Neural progenitor cell (in vitro differentiated cells): ENCODE measurements around the gene ADTRP. TPM values are rescaled to one million over a fixed set of nuclear protein-coding genes. Genes with fewer than 3 reads are reported as not detected.

Experiments used
- DNase-seq: peaks from one replicate; pipeline ENCODE4 v3.0.0-alpha.2; 2016; ENCODE audit warnings: low spot score
- H2AFZ ChIP-seq: fragments of 200-600 bp; sonication (generic); replicated peaks from 2 replicates; pipeline ENCODE4 v1.6.1; 2016; ENCODE audit warnings: antibody characterized with exemption
- H3F3A ChIP-seq: fragments of 200-600 bp; sonication (generic); 2 replicates; pipeline ENCODE4 v1.6.1; 2016; ENCODE audit warnings: antibody characterized with exemption, low read depth
- H3K27ac ChIP-seq: fragments of 200-600 bp; sonication (generic); 2 replicates; pipeline ENCODE4 v1.5.1; 2016; ENCODE audit warnings: mild to moderate bottlenecking
- H3K27me3 ChIP-seq: fragments of 200-600 bp; sonication (generic); 2 replicates; pipeline ENCODE4 v1.6.1; 2016; ENCODE audit warnings: mild to moderate bottlenecking, moderate library complexity
- H3K36me3 ChIP-seq: fragments of 200-600 bp; sonication (generic); 2 replicates; pipeline ENCODE4 v1.5.1; 2016
- H3K4me1 ChIP-seq: fragments of 200-600 bp; sonication (generic); 2 replicates; pipeline ENCODE4 v1.6.1; 2016; ENCODE audit warnings: mixed run types
- H3K4me2 ChIP-seq: fragments of 200-600 bp; sonication (generic); 2 replicates; pipeline ENCODE4 v1.6.1; 2016
- H3K4me3 ChIP-seq: fragments of 200-600 bp; sonication (generic); 2 replicates; pipeline ENCODE4 v1.5.1; 2016
- H3K79me2 ChIP-seq: fragments of 200-600 bp; sonication (generic); 2 replicates; pipeline ENCODE4 v1.6.1; 2016; ENCODE audit warnings: low read depth
- H3K9ac ChIP-seq: fragments of 200-600 bp; sonication (generic); 2 replicates; pipeline ENCODE4 v1.6.1; 2016
- H3K9me3 ChIP-seq: fragments of 200-600 bp; sonication (generic); 2 replicates; pipeline ENCODE4 v1.5.1; 2016; ENCODE audit warnings: low read depth
- H4K20me1 ChIP-seq: fragments of 200-600 bp; sonication (generic); 2 replicates; pipeline ENCODE4 v1.6.1; 2016; ENCODE audit warnings: low read depth
- H3K27ac Mint-ChIP-seq: 3 replicates; pipeline ENCODE4 v1.8.0; 2021; ENCODE audit warnings: mixed read lengths
- H3K27me3 Mint-ChIP-seq: 2 replicates; pipeline ENCODE4 v1.8.0; 2022; ENCODE audit warnings: low read depth, mild to moderate bottlenecking, inconsistent platforms, moderate library complexity, mixed read lengths; ENCODE audit not compliant: insufficient read depth
- H3K36me3 Mint-ChIP-seq: 3 replicates; pipeline ENCODE4 v1.8.0; 2021; ENCODE audit warnings: mixed read lengths
- H3K4me1 Mint-ChIP-seq: 3 replicates; pipeline ENCODE4 v1.8.0; 2021; ENCODE audit warnings: mixed read lengths
- H3K4me3 Mint-ChIP-seq: 3 replicates; pipeline ENCODE4 v1.8.0; 2021; ENCODE audit warnings: mild to moderate bottlenecking, moderate library complexity, mixed read lengths
- H3K9me3 Mint-ChIP-seq: 3 replicates; pipeline ENCODE4 v1.8.0; 2020; ENCODE audit warnings: mixed read lengths
- EZH2 ChIP-seq: fragments of 200-600 bp; sonication (generic); IDR thresholded peaks from 2 replicates; pipeline ENCODE4 v1.6.1; 2017; ENCODE audit warnings: antibody characterized with exemption, mild to moderate bottlenecking, moderate library complexity
- EZH2phosphoT487 ChIP-seq: fragments of 200-600 bp; sonication (generic); IDR thresholded peaks from 2 replicates; pipeline ENCODE4 v1.6.1; 2017; ENCODE audit warnings: antibody characterized with exemption
- total RNA-seq: library from RNA; depleted of rRNA; stranded (reverse); fragments of >200 nt; gene quantifications from 2 replicates; pipeline ENCODE4 v1.2.3, GENCODE V29; 2015; ENCODE audit warnings: low replicate concordance
- TF ChIP-seq, protein P1 (sequence below): fragments of 200-600 bp; sonication (generic); IDR thresholded peaks from 2 replicates; pipeline ENCODE4 v1.5.1; 2017; ENCODE audit warnings: antibody characterized with exemption, mild to moderate bottlenecking

Gene ADTRP
- total RNA-seq, 1 donor from 2014 or later, result not detected

DNA sequence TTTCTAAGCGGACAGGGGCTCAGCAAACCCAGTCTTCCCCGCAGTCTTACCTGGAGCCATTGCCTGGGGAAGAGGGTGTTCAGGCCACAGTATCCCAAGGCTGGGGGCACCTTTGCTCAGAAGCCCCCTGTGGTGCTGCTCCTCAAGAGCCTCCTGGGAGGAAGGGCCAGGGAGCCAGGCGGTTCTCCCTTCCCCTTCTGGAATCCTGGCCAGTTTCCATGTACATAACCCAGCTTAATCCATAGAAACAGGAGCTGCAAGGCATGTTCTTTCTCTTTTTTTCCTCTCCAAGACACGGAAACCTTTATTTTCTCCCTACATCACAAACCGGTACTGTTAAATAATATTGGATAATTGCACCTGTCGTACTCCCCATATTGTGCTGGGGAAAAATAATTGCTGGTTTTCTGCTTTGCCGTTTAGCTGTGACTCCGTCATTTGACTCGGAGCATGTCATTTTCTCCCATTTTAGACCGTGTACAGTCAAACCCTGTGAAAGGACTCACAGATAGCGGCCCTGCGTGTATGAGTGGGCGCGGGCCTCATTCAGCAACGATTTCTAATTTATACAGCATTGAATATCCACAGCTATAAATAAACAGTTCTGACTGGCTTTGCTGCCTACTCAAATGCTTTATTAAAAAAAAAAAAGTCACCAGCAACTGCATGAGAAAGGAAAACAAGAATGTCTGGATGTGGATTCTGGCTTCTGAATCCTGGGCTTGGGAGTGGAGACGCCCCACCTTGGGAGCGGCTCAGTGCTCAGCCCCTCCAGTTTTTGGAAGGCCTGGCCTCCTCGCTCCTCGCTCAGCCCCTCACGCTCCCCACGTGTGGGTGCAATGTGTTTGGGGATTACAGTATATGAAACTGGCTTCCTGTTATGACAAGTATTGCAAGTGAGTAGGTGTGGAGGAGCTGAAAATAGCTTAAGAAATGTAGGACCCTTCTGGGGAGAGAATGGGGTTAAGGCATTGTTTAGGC is 67.3 kb downstream of the ADTRP start:
- no peak overlapping the region for H3K4me3 ChIP-seq
- no peaks in the 10 kb centered on the region for H3K27me3 ChIP-seq
- no peak overlapping the region for H2AFZ ChIP-seq
- no peaks in the 10 kb centered on the region for H3K36me3 ChIP-seq
- H3K4me1 ChIP-seq, result peaks cover 12% of the 10 kb centered on the region
- no peaks in the 10 kb centered on the region for H3K9me3 Mint-ChIP-seq
- H3K4me3 Mint-ChIP-seq, result no peak overlapping the region
- TF ChIP-seq EZH2 (no peak), EZH2phosphoT487 (no peak)
- TF ChIP-seq, protein P1, sequence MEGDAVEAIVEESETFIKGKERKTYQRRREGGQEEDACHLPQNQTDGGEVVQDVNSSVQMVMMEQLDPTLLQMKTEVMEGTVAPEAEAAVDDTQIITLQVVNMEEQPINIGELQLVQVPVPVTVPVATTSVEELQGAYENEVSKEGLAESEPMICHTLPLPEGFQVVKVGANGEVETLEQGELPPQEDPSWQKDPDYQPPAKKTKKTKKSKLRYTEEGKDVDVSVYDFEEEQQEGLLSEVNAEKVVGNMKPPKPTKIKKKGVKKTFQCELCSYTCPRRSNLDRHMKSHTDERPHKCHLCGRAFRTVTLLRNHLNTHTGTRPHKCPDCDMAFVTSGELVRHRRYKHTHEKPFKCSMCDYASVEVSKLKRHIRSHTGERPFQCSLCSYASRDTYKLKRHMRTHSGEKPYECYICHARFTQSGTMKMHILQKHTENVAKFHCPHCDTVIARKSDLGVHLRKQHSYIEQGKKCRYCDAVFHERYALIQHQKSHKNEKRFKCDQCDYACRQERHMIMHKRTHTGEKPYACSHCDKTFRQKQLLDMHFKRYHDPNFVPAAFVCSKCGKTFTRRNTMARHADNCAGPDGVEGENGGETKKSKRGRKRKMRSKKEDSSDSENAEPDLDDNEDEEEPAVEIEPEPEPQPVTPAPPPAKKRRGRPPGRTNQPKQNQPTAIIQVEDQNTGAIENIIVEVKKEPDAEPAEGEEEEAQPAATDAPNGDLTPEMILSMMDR, result no peak
- no peak for DNase-seq
- peaks cover 4% of the 10 kb centered on the region for H3K27me3 Mint-ChIP-seq
- no peak overlapping the region for H3K27ac ChIP-seq
- H3K27ac Mint-ChIP-seq, result no peak overlapping the region
- no peaks in the 10 kb centered on the region for H4K20me1 ChIP-seq
- no peaks in the 10 kb centered on the region for H3K36me3 Mint-ChIP-seq
- H3K9ac ChIP-seq, result no peak overlapping the region
- no peak overlapping the region for H3K4me2 ChIP-seq
- H3K9me3 ChIP-seq, result no peaks in the 10 kb centered on the region
- H3K4me1 Mint-ChIP-seq, result peaks cover 23% of the 10 kb centered on the region
- no peaks in the 10 kb centered on the region for H3K79me2 ChIP-seq
- no peaks in the 10 kb centered on the region for H3F3A ChIP-seq

DNA sequence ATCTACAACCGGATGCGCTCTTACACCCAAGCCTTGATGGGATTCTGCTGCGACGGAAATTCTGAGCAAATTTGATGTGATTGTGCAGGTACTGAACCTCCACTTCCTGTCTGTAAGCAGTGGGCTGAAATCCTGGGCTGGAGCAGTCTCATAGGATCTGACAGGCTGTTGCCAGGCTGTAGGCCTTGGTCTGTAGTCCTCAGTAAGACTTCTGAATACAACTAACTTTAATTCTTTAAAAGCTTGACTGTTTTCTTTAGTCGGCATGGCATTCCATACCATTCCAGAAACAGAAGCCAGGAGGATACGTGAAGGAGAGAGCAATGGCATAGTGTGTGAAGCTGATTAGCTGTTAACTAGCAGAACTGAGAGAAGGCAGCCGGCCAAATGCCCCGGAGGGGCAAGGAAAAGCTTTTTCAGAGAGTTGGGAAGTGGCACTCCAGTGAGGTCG is 68.3 kb downstream of the ADTRP start:
- Mint-ChIP-seq H3K4me3 (no peak overlapping the region), H3K9me3 (no peaks in the 10 kb centered on the region), H3K27me3 (peaks cover 2% of the 10 kb centered on the region), H3K27ac (no peak overlapping the region), H3K36me3 (no peaks in the 10 kb centered on the region), H3K4me1 (peaks cover 23% of the 10 kb centered on the region)
- TF ChIP-seq EZH2phosphoT487 (no peak), EZH2 (no peak)
- TF ChIP-seq, protein P1, result no peak
- no peak for DNase-seq
- Histone ChIP-seq H3K4me1 (peaks cover 12% of the 10 kb centered on the region), H2AFZ (peak overlapping the region; percentile 36), H3F3A (no peaks in the 10 kb centered on the region), H3K9ac (no peak overlapping the region), H3K79me2 (no peaks in the 10 kb centered on the region), H3K9me3 (no peaks in the 10 kb centered on the region), H3K27ac (no peak overlapping the region), H3K4me3 (no peak overlapping the region), H3K27me3 (no peaks in the 10 kb centered on the region), H4K20me1 (no peaks in the 10 kb centered on the region), H3K4me2 (no peak overlapping the region), H3K36me3 (no peaks in the 10 kb centered on the region)

DNA sequence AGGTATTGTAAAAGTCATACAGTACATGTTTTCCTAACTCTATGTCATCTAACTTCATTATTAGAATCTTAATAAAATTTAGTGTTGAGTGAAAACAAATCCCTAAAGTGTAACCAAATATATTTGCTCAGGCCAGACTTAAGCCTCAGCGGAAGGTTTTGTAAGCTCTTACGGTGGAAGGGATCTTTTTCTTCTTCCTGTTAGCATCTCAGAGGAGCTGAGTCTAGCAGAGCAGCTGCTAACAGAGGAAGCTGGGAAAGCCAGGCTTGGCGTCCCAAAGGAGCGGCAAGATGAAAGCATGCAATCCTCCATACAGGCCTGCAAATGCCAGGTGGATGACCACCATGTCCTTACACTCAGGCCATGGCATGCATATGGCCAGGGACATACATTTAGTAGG is 72.4 kb downstream of the ADTRP start:
- Histone ChIP-seq H3K4me2 (no peak overlapping the region), H3K9me3 (no peaks in the 10 kb centered on the region), H4K20me1 (no peaks in the 10 kb centered on the region), H3K36me3 (no peaks in the 10 kb centered on the region), H3K9ac (no peak overlapping the region), H3K4me1 (no peaks in the 10 kb centered on the region), H3K79me2 (no peaks in the 10 kb centered on the region), H3K4me3 (no peak overlapping the region), H3K27ac (no peak overlapping the region), H2AFZ (no peak overlapping the region), H3K27me3 (no peaks in the 10 kb centered on the region), H3F3A (no peaks in the 10 kb centered on the region)
- H3K27ac Mint-ChIP-seq, result no peak overlapping the region
- no peak for DNase-seq
- H3K9me3 Mint-ChIP-seq, result no peaks in the 10 kb centered on the region
- H3K27me3 Mint-ChIP-seq, result peaks cover 8% of the 10 kb centered on the region
- H3K4me1 Mint-ChIP-seq, result peaks cover 9% of the 10 kb centered on the region
- TF ChIP-seq, protein P1, result no peak
- no peak for TF ChIP-seq EZH2phosphoT487
- H3K4me3 Mint-ChIP-seq, result no peak overlapping the region
- H3K36me3 Mint-ChIP-seq, result no peaks in the 10 kb centered on the region
